Skeletal muscle satellite cell (primary cell): ENCODE data around the gene ZNF865.

Source experiments
- H3K27me3 ChIP-seq: 2 replicates; pipeline ENCODE4 v1.7.0; 2013; ENCODE audit warnings: low read length; ENCODE audit not compliant: control insufficient read depth, insufficient read depth
- H3K36me3 ChIP-seq: 2 replicates; pipeline ENCODE4 v1.7.0; 2013; ENCODE audit warnings: mild to moderate bottlenecking, control low read depth, low read length; ENCODE audit not compliant: insufficient read depth
- H3K4me1 ChIP-seq: 2 replicates; pipeline ENCODE4 v1.7.0; 2013; ENCODE audit warnings: low read length; ENCODE audit not compliant: control insufficient read depth, insufficient read depth
- H3K4me2 ChIP-seq: 2 replicates; pipeline ENCODE4 v1.7.0; 2013; ENCODE audit warnings: mild to moderate bottlenecking, low read length
- H3K4me3 ChIP-seq: 2 replicates; pipeline ENCODE4 v1.7.0; 2013; ENCODE audit warnings: low read length
- H3K9ac ChIP-seq: 2 replicates; pipeline ENCODE4 v1.7.0; 2013; ENCODE audit warnings: mild to moderate bottlenecking, low read depth, low read length, moderate library complexity
- H3K9me3 ChIP-seq: replicated peaks from 2 replicates; pipeline ENCODE4 v1.7.0; 2013; ENCODE audit warnings: mild to moderate bottlenecking, control low read depth, low read length

ZNF865 gene

DNA sequence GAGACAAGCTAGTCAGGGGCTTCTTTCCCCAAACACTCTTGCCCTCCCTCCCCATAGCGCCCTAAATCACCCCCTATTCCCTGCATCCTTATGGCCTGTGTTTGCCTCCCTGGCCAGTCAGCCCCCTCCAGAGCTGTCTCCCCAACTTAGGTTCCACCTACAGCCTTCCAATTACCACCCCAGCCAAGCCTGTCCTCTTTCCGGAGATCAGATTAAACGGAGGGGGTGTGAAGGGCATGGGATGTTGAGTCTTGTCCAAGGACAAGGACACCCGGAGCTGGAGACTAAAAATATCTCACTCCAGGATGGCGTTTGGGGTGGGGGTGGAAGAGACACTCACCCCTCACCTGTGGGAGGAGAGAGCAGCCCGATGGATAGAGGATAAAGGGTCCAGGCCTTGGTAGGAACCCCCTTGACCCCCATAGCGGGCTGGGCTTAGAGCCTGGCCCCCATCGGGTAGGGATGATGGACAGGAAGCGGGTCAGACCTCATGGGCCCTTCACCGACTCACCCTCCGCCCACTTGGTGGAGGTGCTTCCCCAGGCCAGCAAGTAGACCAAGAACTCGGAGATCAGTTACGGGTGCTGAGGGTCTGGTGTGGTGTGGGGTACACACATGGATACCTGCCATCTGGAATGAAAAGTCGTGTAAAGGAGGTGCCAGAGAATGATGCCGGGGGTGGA lies 6.0 kb downstream of the ZNF865 start:
- Histone ChIP-seq H3K36me3 (peaks cover 33% of the 10 kb centered on the region), H3K4me2 (no peak overlapping the region), H3K9ac (no peak overlapping the region), H3K27me3 (no peaks in the 10 kb centered on the region), H3K4me1 (peaks cover 14% of the 10 kb centered on the region), H3K4me3 (no peak overlapping the region), H3K9me3 (no peaks in the 10 kb centered on the region)

DNA sequence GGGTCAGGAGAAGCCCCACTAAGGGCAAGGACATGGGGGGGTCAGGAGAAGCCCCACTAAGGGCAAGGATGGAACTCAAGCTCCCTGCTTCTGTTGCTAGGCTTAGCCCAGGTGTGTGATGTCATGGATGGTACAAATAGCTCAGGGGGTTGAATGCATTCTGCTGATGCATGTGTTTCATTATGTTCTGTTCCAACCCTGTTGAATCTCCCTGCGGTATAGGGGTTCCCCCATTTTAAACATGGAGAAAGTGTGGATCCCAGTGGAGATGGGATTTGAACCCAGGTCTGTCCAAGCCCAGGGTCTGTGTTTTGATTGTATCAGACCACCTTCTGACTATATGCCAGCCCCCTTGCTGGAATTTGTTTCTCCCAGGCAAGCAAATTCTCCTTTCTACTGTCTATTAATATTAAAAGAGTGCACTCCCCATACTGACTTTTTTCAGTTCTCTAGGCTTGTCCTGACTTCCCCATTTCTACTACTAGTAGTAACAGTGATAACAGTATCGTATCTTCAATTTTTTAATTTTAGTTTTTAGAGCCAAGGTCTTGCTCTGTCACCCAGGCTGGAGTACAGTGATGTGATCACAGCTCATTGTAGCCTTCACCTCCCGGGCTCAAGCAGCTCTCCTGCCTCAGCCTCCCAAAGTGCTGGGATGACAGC lies 6.7 kb downstream of the ZNF865 start:
- Histone ChIP-seq H3K9me3 (no peaks in the 10 kb centered on the region), H3K27me3 (no peaks in the 10 kb centered on the region), H3K4me3 (no peak overlapping the region), H3K4me2 (no peak overlapping the region), H3K4me1 (peaks cover 7% of the 10 kb centered on the region), H3K9ac (no peak overlapping the region), H3K36me3 (peaks cover 38% of the 10 kb centered on the region)

DNA sequence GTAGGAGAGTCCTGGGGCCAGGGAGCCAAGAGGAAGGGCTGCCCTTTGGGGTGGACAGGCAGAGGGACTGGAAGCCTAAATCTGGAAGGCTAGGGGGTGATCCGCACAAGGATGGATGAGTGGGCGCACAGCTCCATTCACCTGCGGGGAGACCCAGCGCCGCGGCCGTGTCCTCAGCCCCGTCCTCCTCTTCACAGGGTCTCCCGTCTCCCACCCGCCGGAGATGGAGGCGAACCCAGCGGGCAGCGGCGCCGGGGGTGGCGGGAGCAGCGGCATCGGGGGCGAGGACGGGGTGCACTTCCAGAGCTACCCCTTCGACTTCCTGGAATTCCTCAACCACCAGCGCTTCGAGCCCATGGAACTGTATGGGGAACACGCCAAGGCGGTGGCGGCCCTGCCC lies 7.9 kb downstream of the ZNF865 start:
- H3K27me3 ChIP-seq: no peaks in the 10 kb centered on the region
- peaks cover 44% of the 10 kb centered on the region for H3K36me3 ChIP-seq
- H3K9ac ChIP-seq: no peak overlapping the region
- no peak overlapping the region for H3K4me2 ChIP-seq
- no peaks in the 10 kb centered on the region for H3K9me3 ChIP-seq
- H3K4me1 ChIP-seq: peaks cover 7% of the 10 kb centered on the region
- H3K4me3 ChIP-seq: no peak overlapping the region

DNA sequence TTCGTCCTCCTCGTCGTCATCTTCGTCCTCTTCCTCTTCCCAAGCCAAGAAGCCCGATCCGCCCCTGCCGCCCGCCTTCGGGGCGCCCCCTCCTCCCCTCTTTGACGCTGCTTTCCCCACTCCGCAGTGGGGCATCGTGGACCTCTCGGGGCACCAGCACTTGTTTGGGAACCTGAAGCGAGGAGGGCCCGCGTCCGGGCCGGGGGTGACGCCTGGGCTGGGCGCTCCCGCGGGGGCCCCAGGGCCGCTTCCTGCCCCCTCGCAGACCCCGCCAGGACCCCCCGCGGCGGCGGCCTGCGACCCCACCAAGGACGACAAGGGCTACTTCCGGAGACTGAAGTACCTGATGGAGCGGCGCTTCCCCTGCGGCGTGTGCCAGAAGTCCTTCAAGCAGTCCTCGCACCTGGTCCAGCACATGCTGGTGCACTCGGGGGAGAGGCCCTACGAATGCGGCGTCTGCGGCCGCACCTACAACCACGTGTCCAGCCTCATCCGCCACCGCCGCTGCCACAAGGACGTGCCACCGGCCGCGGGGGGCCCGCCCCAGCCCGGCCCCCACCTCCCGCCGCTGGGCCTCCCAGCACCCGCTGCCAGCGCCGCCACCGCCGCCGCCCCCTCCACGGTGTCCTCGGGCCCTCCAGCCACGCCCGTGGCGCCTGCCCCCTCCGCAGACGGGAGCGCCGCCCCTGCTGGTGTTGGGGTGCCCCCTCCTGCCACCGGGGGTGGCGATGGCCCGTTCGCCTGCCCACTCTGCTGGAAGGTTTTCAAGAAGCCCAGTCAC lies 8.7 kb downstream of the ZNF865 start:
- peaks cover 43% of the 10 kb centered on the region for H3K36me3 ChIP-seq
- no peak overlapping the region for H3K4me3 ChIP-seq
- H3K4me2 ChIP-seq: no peak overlapping the region
- no peaks in the 10 kb centered on the region for H3K9me3 ChIP-seq
- peaks cover 7% of the 10 kb centered on the region for H3K4me1 ChIP-seq
- H3K27me3 ChIP-seq: no peaks in the 10 kb centered on the region
- H3K9ac ChIP-seq: no peak overlapping the region

DNA sequence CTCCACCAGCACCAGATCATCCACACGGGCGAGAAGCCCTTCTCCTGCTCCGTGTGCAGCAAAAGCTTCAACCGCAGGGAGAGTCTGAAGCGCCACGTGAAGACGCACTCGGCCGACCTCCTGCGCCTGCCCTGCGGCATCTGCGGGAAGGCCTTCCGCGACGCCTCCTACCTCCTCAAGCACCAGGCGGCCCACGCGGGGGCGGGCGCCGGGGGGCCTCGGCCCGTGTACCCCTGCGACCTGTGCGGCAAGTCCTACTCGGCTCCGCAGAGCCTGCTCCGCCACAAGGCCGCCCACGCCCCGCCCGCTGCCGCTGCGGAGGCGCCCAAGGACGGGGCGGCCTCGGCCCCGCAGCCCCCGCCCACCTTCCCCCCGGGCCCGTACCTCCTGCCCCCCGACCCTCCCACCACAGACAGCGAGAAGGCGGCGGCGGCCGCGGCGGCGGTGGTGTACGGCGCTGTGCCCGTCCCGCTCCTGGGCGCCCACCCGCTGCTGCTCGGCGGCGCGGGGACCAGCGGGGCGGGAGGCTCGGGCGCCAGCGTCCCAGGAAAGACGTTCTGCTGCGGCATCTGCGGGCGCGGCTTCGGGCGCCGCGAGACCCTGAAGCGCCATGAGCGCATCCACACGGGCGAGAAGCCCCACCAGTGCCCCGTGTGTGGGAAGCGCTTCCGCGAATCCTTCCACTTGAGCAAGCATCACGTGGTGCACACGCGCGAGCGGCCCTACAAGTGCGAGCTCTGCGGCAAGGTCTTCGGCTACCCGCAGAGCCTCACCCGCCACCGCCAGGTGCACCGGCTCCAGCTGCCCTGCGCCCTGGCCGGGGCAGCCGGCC lies 9.5 kb downstream of the ZNF865 start:
- H3K4me3 ChIP-seq: no peak overlapping the region
- no peaks in the 10 kb centered on the region for H3K9me3 ChIP-seq
- peaks cover 7% of the 10 kb centered on the region for H3K4me1 ChIP-seq
- no peaks in the 10 kb centered on the region for H3K27me3 ChIP-seq
- H3K36me3 ChIP-seq: peaks cover 35% of the 10 kb centered on the region
- H3K9ac ChIP-seq: no peak overlapping the region
- no peak overlapping the region for H3K4me2 ChIP-seq

DNA sequence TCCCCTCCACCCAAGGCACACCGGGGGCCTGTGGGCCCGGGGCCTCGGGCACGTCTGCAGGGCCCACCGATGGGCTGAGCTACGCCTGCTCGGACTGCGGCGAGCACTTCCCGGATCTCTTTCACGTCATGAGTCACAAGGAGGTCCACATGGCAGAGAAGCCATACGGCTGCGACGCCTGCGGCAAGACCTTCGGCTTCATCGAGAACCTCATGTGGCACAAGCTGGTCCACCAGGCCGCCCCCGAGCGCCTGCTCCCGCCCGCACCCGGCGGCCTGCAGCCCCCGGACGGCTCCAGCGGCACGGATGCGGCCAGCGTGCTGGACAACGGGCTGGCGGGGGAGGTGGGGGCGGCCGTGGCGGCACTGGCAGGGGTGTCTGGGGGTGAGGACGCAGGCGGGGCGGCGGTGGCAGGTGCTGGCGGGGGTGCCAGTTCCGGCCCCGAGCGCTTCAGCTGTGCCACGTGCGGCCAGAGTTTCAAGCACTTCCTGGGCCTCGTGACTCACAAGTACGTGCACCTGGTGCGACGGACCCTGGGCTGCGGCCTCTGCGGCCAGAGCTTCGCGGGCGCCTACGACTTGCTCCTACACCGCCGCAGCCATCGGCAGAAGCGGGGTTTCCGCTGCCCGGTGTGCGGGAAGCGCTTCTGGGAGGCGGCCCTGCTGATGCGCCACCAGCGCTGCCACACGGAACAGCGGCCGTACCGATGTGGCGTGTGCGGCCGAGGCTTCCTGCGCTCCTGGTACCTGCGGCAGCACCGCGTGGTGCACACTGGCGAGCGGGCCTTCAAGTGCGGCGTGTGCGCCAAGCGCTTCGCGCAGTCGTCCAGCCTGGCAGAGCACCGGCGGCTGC lies 10.3 kb downstream of the ZNF865 start:
- H3K4me3 ChIP-seq: no peak overlapping the region
- H3K27me3 ChIP-seq: no peaks in the 10 kb centered on the region
- H3K9me3 ChIP-seq: no peaks in the 10 kb centered on the region
- no peak overlapping the region for H3K4me2 ChIP-seq
- peaks cover 29% of the 10 kb centered on the region for H3K36me3 ChIP-seq
- H3K4me1 ChIP-seq: peaks cover 7% of the 10 kb centered on the region
- no peak overlapping the region for H3K9ac ChIP-seq

DNA sequence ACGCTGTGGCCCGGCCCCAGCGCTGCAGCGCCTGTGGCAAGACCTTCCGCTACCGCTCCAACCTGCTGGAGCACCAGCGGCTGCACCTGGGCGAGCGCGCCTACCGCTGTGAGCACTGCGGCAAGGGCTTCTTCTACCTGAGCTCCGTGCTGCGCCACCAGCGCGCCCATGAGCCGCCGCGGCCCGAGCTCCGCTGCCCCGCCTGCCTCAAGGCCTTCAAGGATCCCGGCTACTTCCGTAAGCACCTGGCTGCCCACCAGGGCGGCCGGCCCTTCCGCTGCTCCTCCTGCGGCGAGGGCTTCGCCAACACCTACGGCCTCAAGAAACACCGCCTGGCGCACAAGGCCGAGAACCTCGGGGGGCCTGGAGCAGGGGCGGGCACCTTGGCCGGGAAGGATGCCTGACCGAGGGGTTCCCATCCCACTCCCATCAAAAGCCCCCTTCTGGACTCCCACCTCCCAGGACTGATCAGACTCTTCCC lies 11.0 kb downstream of the ZNF865 start:
- peaks cover 3% of the 10 kb centered on the region for H3K4me1 ChIP-seq
- H3K4me2 ChIP-seq: no peak overlapping the region
- no peaks in the 10 kb centered on the region for H3K27me3 ChIP-seq
- no peak overlapping the region for H3K9ac ChIP-seq
- H3K36me3 ChIP-seq: peaks cover 34% of the 10 kb centered on the region
- H3K9me3 ChIP-seq: no peaks in the 10 kb centered on the region
- no peak overlapping the region for H3K4me3 ChIP-seq

DNA sequence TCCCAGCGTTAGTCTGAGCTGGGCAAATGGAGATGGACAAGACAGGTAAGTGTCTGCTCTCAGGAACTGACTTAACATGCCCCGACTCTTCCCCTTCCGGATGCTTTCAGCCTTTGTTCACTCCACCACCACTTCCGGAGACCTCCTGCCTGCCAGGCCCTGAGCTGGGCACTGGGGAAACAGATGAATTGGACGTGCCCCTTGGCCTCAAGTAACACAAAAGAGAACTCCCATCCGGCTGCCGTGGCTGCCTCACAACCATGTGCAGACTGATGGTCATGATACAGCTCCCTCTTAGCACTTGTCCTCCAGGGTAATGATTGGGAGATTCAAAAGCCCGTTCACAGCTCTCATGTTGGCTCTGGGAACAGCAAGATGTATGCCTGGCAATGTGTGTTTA lies 12.0 kb downstream of the ZNF865 start:
- H3K4me2 ChIP-seq: no peak overlapping the region
- no peak overlapping the region for H3K4me3 ChIP-seq
- no peaks in the 10 kb centered on the region for H3K27me3 ChIP-seq
- no peaks in the 10 kb centered on the region for H3K9me3 ChIP-seq
- peaks cover 32% of the 10 kb centered on the region for H3K36me3 ChIP-seq
- no peak overlapping the region for H3K9ac ChIP-seq
- no peaks in the 10 kb centered on the region for H3K4me1 ChIP-seq

DNA sequence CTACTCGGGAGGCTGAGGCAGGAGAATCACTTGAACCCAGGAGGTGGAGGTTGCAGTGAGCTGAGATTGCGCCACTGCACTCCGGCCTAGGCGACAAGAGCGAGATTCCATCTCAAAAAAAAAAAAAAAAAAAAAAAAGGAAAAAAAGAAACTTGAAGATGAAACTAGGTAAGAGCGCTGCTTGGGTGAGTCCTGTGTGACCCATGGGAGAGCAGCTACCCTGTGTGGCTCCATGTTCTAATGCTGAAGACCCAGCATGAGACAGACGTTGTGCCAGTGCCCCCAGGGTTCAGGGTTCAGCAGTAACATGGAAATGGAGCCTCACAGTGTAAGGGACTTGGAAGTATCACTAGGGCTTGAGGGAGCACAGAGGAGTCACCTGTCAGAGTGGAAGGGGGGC lies 13.0 kb downstream of the ZNF865 start:
- peaks cover under 1% of the 10 kb centered on the region for H3K4me1 ChIP-seq
- H3K4me3 ChIP-seq: no peak overlapping the region
- no peaks in the 10 kb centered on the region for H3K9me3 ChIP-seq
- H3K27me3 ChIP-seq: no peaks in the 10 kb centered on the region
- peaks cover 32% of the 10 kb centered on the region for H3K36me3 ChIP-seq
- H3K9ac ChIP-seq: no peak overlapping the region
- H3K4me2 ChIP-seq: no peak overlapping the region

DNA sequence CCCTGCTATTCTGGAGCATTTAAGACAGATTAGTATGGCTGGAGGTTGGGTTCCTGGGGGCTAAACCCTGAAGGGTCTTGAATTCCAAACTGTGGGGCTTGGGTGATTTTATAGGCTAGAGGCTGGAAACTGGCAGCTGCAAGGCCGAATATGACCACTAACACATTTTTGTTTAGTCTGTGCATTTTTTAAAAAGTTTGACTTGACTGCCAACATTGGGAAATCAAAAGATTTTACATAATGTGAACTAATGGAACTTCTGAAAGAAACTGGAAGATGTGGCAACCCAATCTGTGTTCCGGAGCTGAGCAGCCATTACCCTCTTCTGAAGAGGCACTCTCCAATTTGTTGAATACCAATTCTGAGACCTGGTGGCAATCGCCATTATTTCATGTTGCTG lies 13.8 kb downstream of the ZNF865 start:
- H3K4me2 ChIP-seq: no peak overlapping the region
- H3K9ac ChIP-seq: no peak overlapping the region
- no peaks in the 10 kb centered on the region for H3K27me3 ChIP-seq
- no peaks in the 10 kb centered on the region for H3K9me3 ChIP-seq
- peaks cover 5% of the 10 kb centered on the region for H3K4me1 ChIP-seq
- peaks cover 32% of the 10 kb centered on the region for H3K36me3 ChIP-seq
- H3K4me3 ChIP-seq: no peak overlapping the region
